HEK293 (cell line): Measurements from ENCODE around the gene PFDN5.

ENCODE experiments used
- CTCF ChIA-PET: fragments of 350-600 bp; formaldehyde crosslinking; extraction: SDS; loops from one replicate; lab custom pipeline; 2021; ENCODE audit warnings: antibody characterized with exemption; lab: Yijun Ruan, JAX
- POLR2A ChIA-PET: fragments of 300-600 bp; formaldehyde crosslinking; extraction: SDS; loops from one replicate; lab custom pipeline; 2020; ENCODE audit warnings: antibody characterized with exemption, inconsistent platforms; lab: Yijun Ruan, JAX
- H3K27ac ChIP-seq: fragments of 200-500 bp; sonication (Bioruptor generic); 2 replicates; pipeline ENCODE4 v1.5.1; 2014; ENCODE audit warnings: low read depth, low read length, control low read depth, inconsistent platforms; ENCODE audit errors: extremely low read depth
- H3K36me3 ChIP-seq, 2 experiments: fragments of 200-500 bp in 1 of 2; sonication (Bioruptor generic) in 1 of 2; 1 replicate in 1 of 2; 2 replicates in 1 of 2; pipeline ENCODE4 v1.5.1; 2014 to 2017; ENCODE audit warnings: inconsistent platforms in 2 of 2, low read length in 2 of 2; ENCODE audit not compliant: control insufficient read depth in 2 of 2, insufficient read depth in 1 of 2
- H3K4me1 ChIP-seq: fragments of 200-500 bp; sonication (Bioruptor generic); 2 replicates; pipeline ENCODE4 v1.5.1; 2014; ENCODE audit warnings: mild to moderate bottlenecking, low read length, inconsistent platforms; ENCODE audit not compliant: control insufficient read depth, insufficient read depth
- H3K4me3 ChIP-seq: 2 replicates; pipeline ENCODE4 v1.5.1; 2011; ENCODE audit warnings: low read depth, mild to moderate bottlenecking, control low read depth, low read length, moderate library complexity
- H3K9me3 ChIP-seq: fragments of 200-500 bp; sonication (Bioruptor generic); 2 replicates; pipeline ENCODE4 v1.5.1; 2014; ENCODE audit warnings: low read depth, low read length, inconsistent platforms; ENCODE audit not compliant: control insufficient read depth, insufficient read depth
- HIC1 ChIP-seq: fragments of 450-650 bp; formaldehyde crosslinking; IDR thresholded peaks from 2 replicates; pipeline ENCODE4 v1.5.1; 2016; ENCODE audit warnings: missing biosample characterization, missing genetic modification characterization
- KLF7 ChIP-seq: fragments of 450-650 bp; formaldehyde crosslinking; IDR thresholded peaks from 2 replicates; pipeline ENCODE4 v1.5.1; 2016; ENCODE audit warnings: missing biosample characterization, missing genetic modification characterization, borderline replicate concordance
- PATZ1 ChIP-seq: fragments of 450-650 bp; formaldehyde crosslinking; IDR thresholded peaks from 2 replicates; pipeline ENCODE4 v1.5.1; 2016; ENCODE audit warnings: missing biosample characterization, missing genetic modification characterization
- YY1 ChIP-seq: fragments of 450-650 bp; formaldehyde crosslinking; IDR thresholded peaks from 2 replicates; pipeline ENCODE4 v1.5.1; 2018; ENCODE audit warnings: missing biosample characterization, missing genetic modification characterization
- ZFP37 ChIP-seq: fragments of 450-650 bp; formaldehyde crosslinking; IDR thresholded peaks from 2 replicates; pipeline ENCODE4 v1.5.1; 2016; ENCODE audit warnings: missing biosample characterization, missing genetic modification characterization
- ZNF157 ChIP-seq: fragments of 450-650 bp; formaldehyde crosslinking; IDR thresholded peaks from 2 replicates; pipeline ENCODE4 v1.5.1; 2016; ENCODE audit warnings: missing biosample characterization, missing genetic modification characterization
- ZNF16 ChIP-seq: fragments of 450-650 bp; formaldehyde crosslinking; IDR thresholded peaks from 2 replicates; pipeline ENCODE4 v1.5.1; 2016; ENCODE audit warnings: low read depth, missing biosample characterization, missing genetic modification characterization
- ZNF221 ChIP-seq: fragments of 450-650 bp; formaldehyde crosslinking; IDR thresholded peaks from 2 replicates; pipeline ENCODE4 v1.5.1; 2017; ENCODE audit warnings: missing biosample characterization, missing genetic modification characterization, borderline replicate concordance
- ZNF23 ChIP-seq: fragments of 450-650 bp; formaldehyde crosslinking; IDR thresholded peaks from 2 replicates; pipeline ENCODE4 v1.5.1; 2016; ENCODE audit warnings: missing biosample characterization, missing genetic modification characterization, borderline replicate concordance
- ZNF266 ChIP-seq: fragments of 450-650 bp; formaldehyde crosslinking; IDR thresholded peaks from 2 replicates; pipeline ENCODE4 v1.5.1; 2016; ENCODE audit warnings: missing biosample characterization, missing genetic modification characterization, low read depth
- ZNF324 ChIP-seq: fragments of 450-650 bp; formaldehyde crosslinking; IDR thresholded peaks from 2 replicates; pipeline ENCODE4 v1.5.1; 2016; ENCODE audit warnings: missing biosample characterization, missing genetic modification characterization
- ZNF433 ChIP-seq: fragments of 450-650 bp; formaldehyde crosslinking; IDR thresholded peaks from 2 replicates; pipeline ENCODE4 v1.5.1; 2016; ENCODE audit warnings: missing biosample characterization, missing genetic modification characterization, low read depth
- ZNF449 ChIP-seq: fragments of 450-650 bp; formaldehyde crosslinking; IDR thresholded peaks from 2 replicates; pipeline ENCODE4 v1.5.1; 2017; ENCODE audit warnings: missing biosample characterization, mild to moderate bottlenecking, missing genetic modification characterization, moderate library complexity
- ZNF473 ChIP-seq: fragments of 450-650 bp; formaldehyde crosslinking; IDR thresholded peaks from 2 replicates; pipeline ENCODE4 v1.5.1; 2017; ENCODE audit warnings: missing biosample characterization, missing genetic modification characterization
- ZNF549 ChIP-seq: fragments of 450-650 bp; IDR thresholded peaks from 2 replicates; pipeline ENCODE4 v1.5.1; 2018; ENCODE audit warnings: missing biosample characterization, missing genetic modification characterization, mild to moderate bottlenecking, inconsistent platforms, moderate library complexity
- ZNF555 ChIP-seq: fragments of 450-650 bp; formaldehyde crosslinking; conservative IDR thresholded peaks from 2 replicates; pipeline ENCODE4 v1.5.1; 2017; ENCODE audit warnings: missing biosample characterization, mild to moderate bottlenecking, missing genetic modification characterization, inconsistent platforms
- ZNF596 ChIP-seq: fragments of 450-650 bp; IDR thresholded peaks from 2 replicates; pipeline ENCODE4 v1.5.0; 2018; ENCODE audit warnings: missing biosample characterization, mild to moderate bottlenecking, missing genetic modification characterization, moderate library complexity
- ZNF626 ChIP-seq: fragments of 450-650 bp; sonication (Bioruptor Pico); formaldehyde crosslinking; IDR thresholded peaks from 2 replicates; pipeline ENCODE4 v1.5.1; 2018; ENCODE audit warnings: missing biosample characterization, missing genetic modification characterization, inconsistent platforms
- ZNF654 ChIP-seq: fragments of 450-650 bp; formaldehyde crosslinking; IDR thresholded peaks from 2 replicates; pipeline ENCODE4 v1.5.1; 2016; ENCODE audit warnings: low read depth, missing biosample characterization, missing genetic modification characterization
- ZNF658 ChIP-seq: fragments of 450-650 bp; formaldehyde crosslinking; IDR thresholded peaks from 2 replicates; pipeline ENCODE4; 2016; ENCODE audit warnings: missing biosample characterization, missing genetic modification characterization
- ZNF670 ChIP-seq: fragments of 450-650 bp; formaldehyde crosslinking; IDR thresholded peaks from 2 replicates; pipeline ENCODE4 v1.5.1; 2016; ENCODE audit warnings: missing biosample characterization, missing genetic modification characterization, low read depth
- ZNF701 ChIP-seq: fragments of 450-650 bp; formaldehyde crosslinking; IDR thresholded peaks from 2 replicates; pipeline ENCODE4 v1.5.1; 2016; ENCODE audit warnings: missing biosample characterization, missing genetic modification characterization
- ZNF704 ChIP-seq: fragments of 450-650 bp; formaldehyde crosslinking; IDR thresholded peaks from 2 replicates; pipeline ENCODE4 v1.5.1; 2016; ENCODE audit warnings: missing biosample characterization, missing genetic modification characterization
- ZSCAN5A ChIP-seq: fragments of 450-650 bp; formaldehyde crosslinking; IDR thresholded peaks from 2 replicates; pipeline ENCODE4 v1.5.1; 2016; ENCODE audit warnings: missing biosample characterization, missing genetic modification characterization

The PFDN5 gene

GRCh38 chr12:53289891-53290290 lies 5.5 kb upstream of the PFDN5 start:
- Histone ChIP-seq H3K36me3 (peaks cover 44 to 88% of the 10 kb centered on the region in 2 experiments), H3K9me3 (no peaks in the 10 kb centered on the region), H3K4me3 (no peak overlapping the region), H3K27ac (no peak overlapping the region), H3K4me1 (no peaks in the 10 kb centered on the region)
- ChIA-PET CTCF (interaction anchor here (0.7 to 7.5 kb wide), 5 partner anchors 31 to 131 kb away, joined by 3 to 132 read pairs (median 4); partner anchors contain the start of gene AAAS), POLR2A (interaction anchor here (0.7 kb wide), 1 partner anchor 11 kb away, joined by 3 read pairs; no protein-coding TSS in a partner anchor)
- TF ChIP-seq ZNF324 (no peak), PATZ1 (tag by site-specific recombination) (no peak), ZNF555 (tag by site-specific recombination) (no peak), ZNF221 (tag by site-specific recombination) (no peak), ZFP37 (tag by site-specific recombination) (no peak), ZNF704 (no peak), YY1 (tag by site-specific recombination) (no peak), HIC1 (tag by site-specific recombination) (no peak), ZNF23 (tag by site-specific recombination) (no peak), ZNF449 (tag by site-specific recombination) (no peak), ZNF626 (no peak)

- CTCF ChIA-PET: interaction anchor here (0.6 to 7.5 kb wide), 4 partner anchors 30 to 176 kb away, joined by 4 to 132 read pairs (median 8); partner anchors contain the start of gene AAAS
- Histone ChIP-seq H3K36me3 (peaks cover 41 to 83% of the 10 kb centered on the region in 2 experiments), H3K4me1 (no peaks in the 10 kb centered on the region), H3K9me3 (no peaks in the 10 kb centered on the region), H3K4me3 (no peak overlapping the region), H3K27ac (no peak overlapping the region)
- TF ChIP-seq ZNF701 (tag by site-specific recombination): no peak
- no peak for TF ChIP-seq ZSCAN5A (tag by site-specific recombination)
- no peak for TF ChIP-seq ZNF658
- TF ChIP-seq ZNF473 (tag by site-specific recombination): no peak
- TF ChIP-seq ZNF433 (tag by site-specific recombination): no peak
- no peak for TF ChIP-seq ZNF16
- TF ChIP-seq ZNF670 (tag by site-specific recombination): no peak
- TF ChIP-seq ZNF157: no peak
- TF ChIP-seq ZNF266 (tag by site-specific recombination): no peak
- no peak for TF ChIP-seq KLF7 (tag by site-specific recombination)
- TF ChIP-seq ZNF596 (tag by site-specific recombination): no peak
- no peak for TF ChIP-seq ZNF549 (tag by site-specific recombination)
- no peak for TF ChIP-seq ZNF654 (tag by site-specific recombination)
- POLR2A ChIA-PET: interaction anchor here (1.0 to 1.6 kb wide), 3 partner anchors 9 to 70 kb away, joined by 3 to 7 read pairs (median 3); partner anchors contain the start of gene MYG1
These were observed 4.7 kb upstream of the PFDN5 start for GRCh38 chr12:53290661-53291060.
